ENCODE results near the gene AOPEP. TPM values are rescaled to one million over a fixed set of nuclear protein-coding genes. Genes with fewer than 3 reads are reported as not detected.
"Not testable (repeated sequence)": the region's sequence is repeated elsewhere in the genome, so short reads cannot be mapped to it uniquely, and the experiment has no call there.

The AOPEP gene
- polyA plus RNA-seq, 1 donor from 2014 or later, result 10.0 TPM

- Histone ChIP-seq H2AFZ (ENCODE audit: low read depth, low read length) (no peak overlapping the region), H3K4me2 (ENCODE audit: low read length) (no peak overlapping the region), H3K27ac (ENCODE audit: low read length) (no peak overlapping the region), H4K20me1 (ENCODE audit: insufficient read depth) (no peaks in the 10 kb centered on the region), H3K27me3 (ENCODE audit: insufficient read depth, low read depth, low read length) (no peaks in the 10 kb centered on the region), H3F3A (ENCODE audit: insufficient read depth, low read length, poor library complexity, severe bottlenecking) (no peaks in the 10 kb centered on the region), H3K36me3 (ENCODE audit: insufficient read depth, low read length) (no peaks in the 10 kb centered on the region), H3K9me2 (ENCODE audit: insufficient read depth, low read length) (no peaks in the 10 kb centered on the region), H3K4me3 (ENCODE audit: low read length) (no peak overlapping the region), H3K9ac (ENCODE audit: low read length) (no peak overlapping the region), H3K79me2 (replicated peaks; ENCODE audit: insufficient read depth, low read length) (no peaks in the 10 kb centered on the region), H3K9me3 (ENCODE audit: low read length) (no peaks in the 10 kb centered on the region)
- TF ChIP-seq EP300 (conservative IDR thresholded peaks at IDR 0.05; ENCODE audit: poor library complexity, severe bottlenecking) (no peak), SMC3 (conservative IDR thresholded peaks at IDR 0.05; ENCODE audit: poor library complexity) (no peak), RAD21 (conservative IDR thresholded peaks at IDR 0.05) (no peak), MXI1 (conservative IDR thresholded peaks at IDR 0.05; ENCODE audit: poor library complexity, severe bottlenecking) (no peak), REST (IDR thresholded peaks at IDR 0.05; ENCODE audit: borderline replicate concordance) (no peak), POLR2AphosphoS5 (IDR thresholded peaks at IDR 0.05) (no peak), CTCF (IDR thresholded peaks at IDR 0.05; ENCODE audit: poor library complexity, severe bottlenecking) (no peak), TAF1 (IDR thresholded peaks at IDR 0.05; ENCODE audit: low read depth) (no peak), EZH2 (IDR thresholded peaks at IDR 0.05; ENCODE audit: borderline replicate concordance, insufficient read depth, low read length, poor library complexity, severe bottlenecking) (no peak)
Measured at GRCh38 chr9:94847486-94847885, 121.0 kb downstream of the AOPEP start.

- not testable (repeated sequence) for H3K9me3 ChIP-seq (ENCODE audit: low read length); H3K4me2 ChIP-seq (ENCODE audit: low read length); H3K9ac ChIP-seq (ENCODE audit: low read length); H3F3A ChIP-seq (ENCODE audit: insufficient read depth, low read length, poor library complexity, severe bottlenecking); H3K36me3 ChIP-seq (ENCODE audit: insufficient read depth, low read length); H3K27me3 ChIP-seq (ENCODE audit: insufficient read depth, low read depth, low read length); H3K27ac ChIP-seq (ENCODE audit: low read length); H3K79me2 ChIP-seq (replicated peaks; ENCODE audit: insufficient read depth, low read length); H3K9me2 ChIP-seq (ENCODE audit: insufficient read depth, low read length); H2AFZ ChIP-seq (ENCODE audit: low read depth, low read length); H4K20me1 ChIP-seq (ENCODE audit: insufficient read depth); H3K4me3 ChIP-seq (ENCODE audit: low read length)
Measured at GRCh38 chr9:94848791-94849190, 122.3 kb downstream of the AOPEP start.
